Measurements from ENCODE around the gene CDS2.

GRCh38 chr20:5154543-5154925, 27.7 kb downstream of the CDS2 start:
- no peak for TF ChIP-seq ARNTL (CRISPR knock-in tag; IDR thresholded peaks at IDR 0.05; ENCODE audit: borderline replicate concordance, low read depth)
- TF ChIP-seq CREB5 (CRISPR knock-in tag; IDR thresholded peaks at IDR 0.05; ENCODE audit: low read depth): no peak
- no peak for TF ChIP-seq CSRNP3 (CRISPR knock-in tag; IDR thresholded peaks at IDR 0.05)
- no peak for TF ChIP-seq TOX (CRISPR knock-in tag; IDR thresholded peaks at IDR 0.05; ENCODE audit: borderline replicate concordance)
- TF ChIP-seq ZFP3 (CRISPR knock-in tag; IDR thresholded peaks at IDR 0.05): no peak
- TF ChIP-seq OSR1 (CRISPR knock-in tag; IDR thresholded peaks at IDR 0.05): no peak
- no peak for TF ChIP-seq PATZ1 (CRISPR knock-in tag; IDR thresholded peaks at IDR 0.05; ENCODE audit: borderline replicate concordance)
- no peak for TF ChIP-seq ESRRG (CRISPR knock-in tag; IDR thresholded peaks at IDR 0.05)
- TF ChIP-seq GLIS3 (CRISPR knock-in tag; IDR thresholded peaks at IDR 0.05): no peak
- no peak for TF ChIP-seq BACH2 (CRISPR knock-in tag; IDR thresholded peaks at IDR 0.05; ENCODE audit: borderline replicate concordance)
- no peak for TF ChIP-seq SNAI2 (CRISPR knock-in tag; IDR thresholded peaks at IDR 0.05)
- TF ChIP-seq ZNF8 (CRISPR knock-in tag; IDR thresholded peaks at IDR 0.05): no peak
- no peak for TF ChIP-seq ISL1 (CRISPR knock-in tag; IDR thresholded peaks at IDR 0.05)

Data from SK-N-SH treated with all-trans-retinoic acid at 6 μM for 48 hours (cell line).